Endodermal cell (in vitro differentiated cells): ENCODE results near the gene MEX3C. TPM values are rescaled to one million over a fixed set of nuclear protein-coding genes. Genes with fewer than 3 reads are reported as not detected.

Experiments
- DNase-seq: peaks from one replicate; pipeline ENCODE4 v3.0.0-alpha.2; 2017
- H3K27ac ChIP-seq: 2 replicates; pipeline ENCODE4 v1.5.1; 2013; ENCODE audit warnings: mild to moderate bottlenecking, low read depth, low read length, moderate library complexity
- H3K27me3 ChIP-seq: 2 replicates; pipeline ENCODE4 v1.6.1; 2013; ENCODE audit warnings: mild to moderate bottlenecking, low read length, moderate library complexity; ENCODE audit not compliant: insufficient read depth, control insufficient read depth, poor library complexity, severe bottlenecking
- H3K36me3 ChIP-seq: 2 replicates; pipeline ENCODE4 v1.7.0; 2013; ENCODE audit warnings: mild to moderate bottlenecking, low read length, moderate library complexity; ENCODE audit not compliant: control insufficient read depth, insufficient read depth
- H3K4me1 ChIP-seq: one replicate; pipeline ENCODE4 v1.7.0; 2013; ENCODE audit warnings: low read length; ENCODE audit not compliant: control insufficient read depth, insufficient read depth
- H3K4me3 ChIP-seq: 2 replicates; pipeline ENCODE4 v1.5.1; 2013; ENCODE audit warnings: mild to moderate bottlenecking, low read length, moderate library complexity
- H3K9ac ChIP-seq: 2 replicates; pipeline ENCODE4 v1.6.1; 2013; ENCODE audit warnings: mild to moderate bottlenecking, low read length, moderate library complexity; ENCODE audit not compliant: poor library complexity, severe bottlenecking; ENCODE audit errors: extremely low read depth
- H3K9me3 ChIP-seq: 2 replicates; pipeline ENCODE4 v1.6.1; 2013; ENCODE audit warnings: mild to moderate bottlenecking, low read length, moderate library complexity; ENCODE audit not compliant: control insufficient read depth
- H3K27ac Mint-ChIP-seq: 2 replicates; pipeline ENCODE4 v1.8.0; 2020; ENCODE audit warnings: mixed read lengths
- H3K27me3 Mint-ChIP-seq: 2 replicates; pipeline ENCODE4 v1.8.0; 2021; ENCODE audit warnings: mild to moderate bottlenecking, mixed read lengths; ENCODE audit not compliant: insufficient read depth
- H3K36me3 Mint-ChIP-seq: 2 replicates; pipeline ENCODE4 v1.8.0; 2020; ENCODE audit warnings: low read depth, mixed read lengths
- H3K4me1 Mint-ChIP-seq: 2 replicates; pipeline ENCODE4 v1.8.0; 2020; ENCODE audit warnings: mixed read lengths
- H3K4me3 Mint-ChIP-seq: 2 replicates; pipeline ENCODE4 v1.8.0; 2020; ENCODE audit warnings: mild to moderate bottlenecking, moderate library complexity, mixed read lengths
- H3K9me3 Mint-ChIP-seq: 2 replicates; pipeline ENCODE4 v1.8.0; 2020; ENCODE audit warnings: mild to moderate bottlenecking, mixed read lengths
- WGBS, 2 experiments: methylation state at CpG; one replicate each; pipeline versions ENCODE4 v1.1.5 to v1.1.7; 2013; ENCODE audit warnings: missing lambda C conversion rate in 2 of 2, mixed read lengths in 1 of 2; ENCODE audit not compliant: insufficient coverage in 1 of 2, insufficient read length in 1 of 2; 5-methylcytosine and 5-hydroxymethylcytosine counted together
- total RNA-seq, 2 donors: library from RNA; stranded (reverse); fragmentation: NEBNext Ultra II Directional in 1 of 2; extraction: Animal tissue kit (Norgen Biotek cat#: 25700) in 1 of 2; gene quantifications; 2 replicates in 1 of 2; 3 replicates in 1 of 2; pipeline ENCODE4 v1.2.1, GENCODE V29; 2021
- TF ChIP-seq, protein P1 (sequence below): fragments of 200-600 bp; sonication (generic); conservative IDR thresholded peaks from 2 replicates; pipeline ENCODE4 v1.5.0; 2021; ENCODE audit warnings: antibody characterized with exemption, mild to moderate bottlenecking

Gene MEX3C
- total RNA-seq, 2 donors from 2014 or later = 60.1 to 68.4 TPM

DNA sequence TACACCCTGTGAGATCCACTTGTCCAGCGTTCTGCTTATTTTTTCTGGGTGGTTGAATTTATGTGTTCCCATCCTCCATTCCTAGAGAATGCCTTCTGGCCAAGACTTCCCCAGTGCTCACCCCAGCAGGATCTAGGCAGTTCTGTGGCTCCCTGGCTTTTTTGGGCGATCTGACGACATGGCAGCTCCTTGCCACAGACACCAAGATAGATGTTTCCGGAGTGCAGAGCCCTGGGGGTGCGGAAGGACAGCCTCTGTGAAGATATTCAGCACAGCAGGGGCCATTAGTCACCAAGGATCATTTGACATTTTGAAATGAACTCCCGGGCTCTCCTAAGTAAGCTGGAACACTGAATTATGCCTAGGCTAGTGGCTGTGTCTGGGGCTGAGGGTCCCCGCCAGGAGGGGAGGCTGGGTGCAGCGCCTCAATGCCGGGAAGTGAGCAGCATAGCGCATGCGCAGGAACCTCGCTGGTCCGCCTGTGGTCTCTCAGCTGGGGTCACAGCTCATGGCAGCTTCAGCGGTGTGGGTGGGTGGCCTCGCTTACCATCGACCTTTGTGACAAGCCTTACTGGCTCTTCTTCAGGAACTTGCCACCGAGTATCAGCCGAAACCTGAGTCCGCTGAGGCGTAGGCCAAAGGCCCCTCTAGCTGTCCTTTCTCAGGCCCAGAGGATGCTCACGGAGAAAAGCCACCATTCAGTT, 60.3 kb downstream of the MEX3C start:
- no peaks in the 10 kb centered on the region for H3K36me3 Mint-ChIP-seq
- 87 to 89% methylated on average over 19 to 21 of the region's 21 CpGs for WGBS, 2 experiments
- Histone ChIP-seq H3K27me3 (no peaks in the 10 kb centered on the region), H3K36me3 (no peaks in the 10 kb centered on the region), H3K9ac (no peak overlapping the region), H3K4me1 (peaks cover 4% of the 10 kb centered on the region), H3K27ac (no peak overlapping the region), H3K9me3 (no peaks in the 10 kb centered on the region), H3K4me3 (no peak overlapping the region)
- no peaks in the 10 kb centered on the region for H3K27me3 Mint-ChIP-seq
- H3K4me1 Mint-ChIP-seq = peaks cover 3% of the 10 kb centered on the region
- no peaks in the 10 kb centered on the region for H3K9me3 Mint-ChIP-seq
- no peak for DNase-seq
- H3K27ac Mint-ChIP-seq = no peak overlapping the region
- H3K4me3 Mint-ChIP-seq = no peak overlapping the region
- TF ChIP-seq, protein P1, sequence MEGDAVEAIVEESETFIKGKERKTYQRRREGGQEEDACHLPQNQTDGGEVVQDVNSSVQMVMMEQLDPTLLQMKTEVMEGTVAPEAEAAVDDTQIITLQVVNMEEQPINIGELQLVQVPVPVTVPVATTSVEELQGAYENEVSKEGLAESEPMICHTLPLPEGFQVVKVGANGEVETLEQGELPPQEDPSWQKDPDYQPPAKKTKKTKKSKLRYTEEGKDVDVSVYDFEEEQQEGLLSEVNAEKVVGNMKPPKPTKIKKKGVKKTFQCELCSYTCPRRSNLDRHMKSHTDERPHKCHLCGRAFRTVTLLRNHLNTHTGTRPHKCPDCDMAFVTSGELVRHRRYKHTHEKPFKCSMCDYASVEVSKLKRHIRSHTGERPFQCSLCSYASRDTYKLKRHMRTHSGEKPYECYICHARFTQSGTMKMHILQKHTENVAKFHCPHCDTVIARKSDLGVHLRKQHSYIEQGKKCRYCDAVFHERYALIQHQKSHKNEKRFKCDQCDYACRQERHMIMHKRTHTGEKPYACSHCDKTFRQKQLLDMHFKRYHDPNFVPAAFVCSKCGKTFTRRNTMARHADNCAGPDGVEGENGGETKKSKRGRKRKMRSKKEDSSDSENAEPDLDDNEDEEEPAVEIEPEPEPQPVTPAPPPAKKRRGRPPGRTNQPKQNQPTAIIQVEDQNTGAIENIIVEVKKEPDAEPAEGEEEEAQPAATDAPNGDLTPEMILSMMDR = no peak

GRCh38 chr18:51135795-51136194, 61.7 kb downstream of the MEX3C start:
- no peaks in the 10 kb centered on the region for H3K36me3 ChIP-seq
- Mint-ChIP-seq H3K27me3 (no peaks in the 10 kb centered on the region), H3K27ac (peak overlapping the region; percentile 30), H3K36me3 (no peaks in the 10 kb centered on the region), H3K9me3 (no peaks in the 10 kb centered on the region), H3K4me1 (peaks cover 3% of the 10 kb centered on the region), H3K4me3 (no peak overlapping the region)
- no peaks in the 10 kb centered on the region for H3K9me3 ChIP-seq
- DNase-seq = peak; percentile 70
- H3K9ac ChIP-seq = no peak overlapping the region
- TF ChIP-seq, protein P1 = peak; percentile 88
- H3K27me3 ChIP-seq = no peaks in the 10 kb centered on the region
- no peak overlapping the region for H3K27ac ChIP-seq
- peaks cover 4% of the 10 kb centered on the region for H3K4me1 ChIP-seq
- WGBS, 2 experiments = 87% methylated on average over 6 of the region's 6 CpGs; no CpG with 5 or more reads in 1 of the 2 experiments
- no peak overlapping the region for H3K4me3 ChIP-seq

- WGBS, 2 experiments = 90 to 93% methylated on average over 8 to 9 of the region's 9 CpGs
- H3K36me3 ChIP-seq = no peaks in the 10 kb centered on the region
- no peak overlapping the region for H3K9ac ChIP-seq
- no peaks in the 10 kb centered on the region for H3K9me3 Mint-ChIP-seq
- no peaks in the 10 kb centered on the region for H3K27me3 Mint-ChIP-seq
- no peak overlapping the region for H3K4me3 ChIP-seq
- TF ChIP-seq, protein P1 = no peak
- no peaks in the 10 kb centered on the region for H3K27me3 ChIP-seq
- H3K4me1 Mint-ChIP-seq = peaks cover 3% of the 10 kb centered on the region
- no peaks in the 10 kb centered on the region for H3K9me3 ChIP-seq
- H3K36me3 Mint-ChIP-seq = no peaks in the 10 kb centered on the region
- H3K27ac ChIP-seq = no peak overlapping the region
- H3K4me1 ChIP-seq = peaks cover 4% of the 10 kb centered on the region
- no peak overlapping the region for H3K27ac Mint-ChIP-seq
- no peak overlapping the region for H3K4me3 Mint-ChIP-seq
- DNase-seq = no peak
Measured at GRCh38 chr18:51135364-51135763, 62.1 kb downstream of the MEX3C start.
